SKM-1 treated with dmso at 0.1 percent for 144 hours (cell line): ENCODE measurements around the gene RPS6KL1.

ENCODE experiments used
- DNase-seq: peaks from one replicate; lab custom pipeline; 2025; ENCODE audit not compliant: unreplicated experiment; lab: John Stamatoyannopoulos, UW

The RPS6KL1 gene

GRCh38 chr14:74890262-74890661 lies 32.8 kb downstream of the RPS6KL1 start:
- DNase-seq: no peak

- DNase-seq: no peak
Measured at GRCh38 chr14:74888164-74889158, 34.6 kb downstream of the RPS6KL1 start.

GRCh38 chr14:74886001-74886400 lies 37.1 kb downstream of the RPS6KL1 start:
- no peak for DNase-seq

- DNase-seq: no peak
Measured at GRCh38 chr14:74882103-74882920, 40.7 kb downstream of the RPS6KL1 start.

- DNase-seq: peak; percentile 30
Measured at GRCh38 chr14:74881431-74882102, 41.5 kb downstream of the RPS6KL1 start, which contains the start of gene DLST. Gene DLST, plus strand, starts transcription at chr14:74881916. Its CDS starts 38 bp downstream, at chr14:74881954.

GRCh38 chr14:74879427-74880182 lies 43.5 kb downstream of the RPS6KL1 start:
- no peak for DNase-seq

- DNase-seq: no peak
Measured at GRCh38 chr14:74875941-74876913, 46.8 kb downstream of the RPS6KL1 start, which contains the start of gene PROX2. Gene PROX2, minus strand, starts transcription at chr14:74876145. Its CDS starts 12,311 bp downstream, at chr14:74863834.

- DNase-seq: no peak
Measured at GRCh38 chr14:74875204-74875603, 47.9 kb downstream of the RPS6KL1 start.

- DNase-seq: no peak
Measured at GRCh38 chr14:74871819-74872218, 51.2 kb downstream of the RPS6KL1 start.

GRCh38 chr14:74868739-74869138 lies 54.3 kb downstream of the RPS6KL1 start:
- no peak for DNase-seq

GRCh38 chr14:74867673-74868072 lies 55.4 kb downstream of the RPS6KL1 start:
- DNase-seq: no peak

GRCh38 chr14:74866708-74867389 lies 56.2 kb downstream of the RPS6KL1 start:
- no peak for DNase-seq

GRCh38 chr14:74865156-74865555 lies 57.9 kb downstream of the RPS6KL1 start:
- DNase-seq: no peak

GRCh38 chr14:74864198-74864597 lies 58.9 kb downstream of the RPS6KL1 start:
- DNase-seq: no peak

GRCh38 chr14:74863274-74863673 lies 59.8 kb downstream of the RPS6KL1 start:
- no peak for DNase-seq

GRCh38 chr14:74861734-74862090 lies 61.3 kb downstream of the RPS6KL1 start:
- DNase-seq: no peak

- no peak for DNase-seq
Measured at GRCh38 chr14:74860899-74861733, 61.9 kb downstream of the RPS6KL1 start.
